KMS-11 (cell line): Measurements from ENCODE around the gene GNAT3.

ENCODE experiments used
- H2AFZ ChIP-seq: fragments of 200-600 bp; sonication (generic); 2 replicates; pipeline ENCODE4 v1.6.1; 2016; ENCODE audit warnings: antibody characterized with exemption, mixed run types, low read depth
- H3K27ac ChIP-seq: fragments of 200-600 bp; sonication (generic); 2 replicates; pipeline ENCODE4 v1.6.1; 2016; ENCODE audit warnings: mild to moderate bottlenecking, mixed run types
- H3K27me3 ChIP-seq: fragments of 200-600 bp; sonication (generic); 2 replicates; pipeline ENCODE4 v1.6.1; 2017; ENCODE audit warnings: mild to moderate bottlenecking, low read depth, mixed run types, moderate library complexity; ENCODE audit not compliant: insufficient read depth
- H3K36me3 ChIP-seq: fragments of 200-600 bp; sonication (generic); 2 replicates; pipeline ENCODE4 v1.6.1; 2017; ENCODE audit warnings: mild to moderate bottlenecking, mixed run types; ENCODE audit not compliant: insufficient read depth
- H3K4me1 ChIP-seq: fragments of 200-600 bp; sonication (generic); 2 replicates; pipeline ENCODE4 v1.6.1; 2016; ENCODE audit warnings: mild to moderate bottlenecking, low read depth, mixed run types; ENCODE audit not compliant: poor library complexity, severe bottlenecking
- H3K4me2 ChIP-seq: fragments of 200-600 bp; sonication (generic); 2 replicates; pipeline ENCODE4 v1.7.0; 2016; ENCODE audit warnings: mild to moderate bottlenecking, mixed run types
- H3K4me3 ChIP-seq: fragments of 200-600 bp; sonication (generic); IDR thresholded peaks from 2 replicates; pipeline ENCODE4 v1.6.1; 2017; ENCODE audit warnings: low read depth, low read length, mixed read lengths; ENCODE audit not compliant: insufficient read depth
- H3K79me2 ChIP-seq: fragments of 200-600 bp; sonication (generic); 2 replicates; pipeline ENCODE4 v1.6.1; 2016; ENCODE audit warnings: low read depth, mixed run types; ENCODE audit not compliant: insufficient read depth
- H3K9ac ChIP-seq: fragments of 200-600 bp; sonication (generic); 2 replicates; pipeline ENCODE4 v1.6.1; 2016; ENCODE audit warnings: mild to moderate bottlenecking, mixed run types
- H4K20me1 ChIP-seq: fragments of 200-600 bp; sonication (generic); 2 replicates; pipeline ENCODE4 v1.6.1; 2016; ENCODE audit warnings: mild to moderate bottlenecking, mixed run types; ENCODE audit not compliant: insufficient read depth
- TF ChIP-seq, protein P1 (sequence below): fragments of 200-600 bp; sonication (generic); conservative IDR thresholded peaks from 2 replicates; pipeline ENCODE4 v1.6.1; 2017; ENCODE audit warnings: low read depth, mild to moderate bottlenecking, antibody characterized with exemption, low read length, moderate library complexity, mixed read lengths

Gene GNAT3

DNA sequence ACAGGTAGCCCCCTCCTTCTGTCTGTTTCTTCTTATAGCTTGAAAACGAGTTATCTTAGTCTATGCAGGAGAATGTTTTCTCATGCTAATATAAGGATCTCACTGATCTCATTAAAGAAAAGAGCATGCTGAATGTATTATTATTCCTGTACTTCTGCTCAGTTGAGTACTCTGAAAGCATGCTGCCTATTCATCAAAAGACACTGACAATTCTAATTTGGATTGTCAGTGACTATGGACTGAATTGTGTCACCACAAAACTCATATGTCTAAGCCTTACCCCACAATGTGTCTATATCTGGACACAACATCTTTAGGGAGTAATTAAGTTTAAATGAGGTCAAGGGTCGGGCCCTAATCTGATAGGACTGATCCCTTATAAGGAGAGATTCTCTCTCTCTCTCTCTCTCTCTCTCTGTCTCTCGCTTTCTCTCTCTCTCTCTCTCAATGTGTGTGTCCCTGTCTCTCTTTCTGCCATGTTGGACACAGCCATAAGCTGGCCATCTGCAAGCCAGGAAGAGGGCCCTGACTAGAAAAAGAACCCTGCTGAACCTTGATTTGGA, 98.4 kb downstream of the GNAT3 start:
- no peaks in the 10 kb centered on the region for H3K79me2 ChIP-seq
- TF ChIP-seq, protein P1, sequence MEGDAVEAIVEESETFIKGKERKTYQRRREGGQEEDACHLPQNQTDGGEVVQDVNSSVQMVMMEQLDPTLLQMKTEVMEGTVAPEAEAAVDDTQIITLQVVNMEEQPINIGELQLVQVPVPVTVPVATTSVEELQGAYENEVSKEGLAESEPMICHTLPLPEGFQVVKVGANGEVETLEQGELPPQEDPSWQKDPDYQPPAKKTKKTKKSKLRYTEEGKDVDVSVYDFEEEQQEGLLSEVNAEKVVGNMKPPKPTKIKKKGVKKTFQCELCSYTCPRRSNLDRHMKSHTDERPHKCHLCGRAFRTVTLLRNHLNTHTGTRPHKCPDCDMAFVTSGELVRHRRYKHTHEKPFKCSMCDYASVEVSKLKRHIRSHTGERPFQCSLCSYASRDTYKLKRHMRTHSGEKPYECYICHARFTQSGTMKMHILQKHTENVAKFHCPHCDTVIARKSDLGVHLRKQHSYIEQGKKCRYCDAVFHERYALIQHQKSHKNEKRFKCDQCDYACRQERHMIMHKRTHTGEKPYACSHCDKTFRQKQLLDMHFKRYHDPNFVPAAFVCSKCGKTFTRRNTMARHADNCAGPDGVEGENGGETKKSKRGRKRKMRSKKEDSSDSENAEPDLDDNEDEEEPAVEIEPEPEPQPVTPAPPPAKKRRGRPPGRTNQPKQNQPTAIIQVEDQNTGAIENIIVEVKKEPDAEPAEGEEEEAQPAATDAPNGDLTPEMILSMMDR = no peak

DNA sequence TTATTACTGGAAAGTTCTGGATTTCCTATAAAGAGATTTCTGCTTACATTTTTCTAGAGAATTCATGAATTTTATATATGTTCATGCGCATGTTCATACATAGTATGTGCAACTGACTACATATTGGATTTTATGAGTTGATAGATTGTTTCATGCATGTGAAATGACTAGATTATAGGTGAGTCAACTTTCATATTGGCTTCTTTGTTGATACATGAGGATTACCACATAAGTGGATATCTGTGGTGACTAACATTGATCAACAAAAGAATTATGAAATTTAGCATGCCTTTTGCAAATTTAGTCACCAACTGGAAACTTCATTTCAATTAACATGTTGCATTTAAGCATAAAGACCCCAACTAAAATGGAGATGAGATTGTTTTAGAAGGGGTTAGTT, 99.0 kb downstream of the GNAT3 start:
- no peaks in the 10 kb centered on the region for H3K27me3 ChIP-seq
- H3K9ac ChIP-seq = no peak overlapping the region
- TF ChIP-seq, protein P1 = no peak
- no peak overlapping the region for H2AFZ ChIP-seq
- H3K79me2 ChIP-seq = no peaks in the 10 kb centered on the region
- H3K4me3 ChIP-seq = no peak overlapping the region
- no peaks in the 10 kb centered on the region for H3K4me1 ChIP-seq
- no peaks in the 10 kb centered on the region for H4K20me1 ChIP-seq
- no peaks in the 10 kb centered on the region for H3K36me3 ChIP-seq
- H3K27ac ChIP-seq = no peak overlapping the region
- no peak overlapping the region for H3K4me2 ChIP-seq

More for the DNA sequence above, 98.4 kb downstream of the GNAT3 start:
- Histone ChIP-seq H3K4me3 (no peak overlapping the region), H3K27ac (no peak overlapping the region), H3K4me2 (no peak overlapping the region), H4K20me1 (no peaks in the 10 kb centered on the region), H3K9ac (no peak overlapping the region), H3K36me3 (no peaks in the 10 kb centered on the region), H2AFZ (no peak overlapping the region), H3K27me3 (no peaks in the 10 kb centered on the region), H3K4me1 (no peaks in the 10 kb centered on the region)

DNA sequence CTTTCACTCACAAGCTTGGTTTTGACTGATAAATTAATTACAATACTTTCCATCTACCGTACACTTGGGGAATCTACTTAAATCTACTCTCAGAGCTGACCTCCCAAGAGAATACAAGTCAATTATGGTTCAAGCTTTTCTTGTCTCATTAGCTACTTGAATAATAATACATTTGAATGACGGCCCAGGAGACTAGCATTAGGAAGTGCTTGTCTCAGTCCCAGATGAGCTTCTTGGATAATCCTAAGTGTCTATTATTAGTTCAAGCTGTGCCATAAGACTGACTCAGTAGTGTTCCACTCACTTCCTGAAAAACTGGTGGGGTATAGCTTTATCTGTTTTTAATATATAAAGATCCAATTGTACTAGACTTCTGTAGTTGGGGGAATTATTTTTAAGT, 100.2 kb downstream of the GNAT3 start:
- H4K20me1 ChIP-seq = no peaks in the 10 kb centered on the region
- no peaks in the 10 kb centered on the region for H3K27me3 ChIP-seq
- no peaks in the 10 kb centered on the region for H3K4me1 ChIP-seq
- H3K27ac ChIP-seq = no peak overlapping the region
- TF ChIP-seq, protein P1 = no peak
- H3K79me2 ChIP-seq = no peaks in the 10 kb centered on the region
- no peak overlapping the region for H2AFZ ChIP-seq
- no peak overlapping the region for H3K4me3 ChIP-seq
- H3K36me3 ChIP-seq = no peaks in the 10 kb centered on the region
- H3K9ac ChIP-seq = no peak overlapping the region
- H3K4me2 ChIP-seq = no peak overlapping the region

DNA sequence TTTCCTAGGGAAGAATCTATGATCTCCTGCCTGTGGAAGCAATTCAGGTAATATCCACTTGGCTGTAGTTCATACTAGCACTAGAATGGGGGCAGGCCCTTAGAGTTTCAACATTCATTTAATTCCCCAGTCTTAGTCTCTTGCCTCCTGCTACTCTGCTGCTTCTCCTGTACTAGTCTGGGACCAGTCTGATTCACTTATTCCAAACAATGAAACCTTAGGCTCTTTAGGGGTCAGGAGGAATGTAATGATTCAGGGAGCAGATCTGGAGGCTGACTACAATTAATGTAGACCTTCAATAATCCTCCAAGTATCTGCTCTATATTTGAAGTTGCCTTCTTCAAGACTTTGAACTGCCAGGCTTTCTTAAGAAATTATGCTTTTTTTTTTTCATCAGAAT, 101.8 kb downstream of the GNAT3 start:
- Histone ChIP-seq H3K4me2 (no peak overlapping the region), H3K4me1 (no peaks in the 10 kb centered on the region), H3K9ac (no peak overlapping the region), H3K4me3 (no peak overlapping the region), H3K36me3 (no peaks in the 10 kb centered on the region), H4K20me1 (no peaks in the 10 kb centered on the region), H3K79me2 (no peaks in the 10 kb centered on the region), H3K27ac (no peak overlapping the region), H2AFZ (no peak overlapping the region), H3K27me3 (no peaks in the 10 kb centered on the region)
- TF ChIP-seq, protein P1 = no peak
